HG03575 (cell line): ENCODE results near the gene ARHGEF39.

ENCODE experiments used
- ATAC-seq: cut with Tn5 transposase; IDR thresholded peaks from one replicate; pipeline ENCODE4 v1.9.1; 2021; ENCODE audit not compliant: unreplicated experiment, insufficient number of reproducible peaks, low FRiP score; ENCODE audit errors: extremely low read depth

ARHGEF39 gene

DNA sequence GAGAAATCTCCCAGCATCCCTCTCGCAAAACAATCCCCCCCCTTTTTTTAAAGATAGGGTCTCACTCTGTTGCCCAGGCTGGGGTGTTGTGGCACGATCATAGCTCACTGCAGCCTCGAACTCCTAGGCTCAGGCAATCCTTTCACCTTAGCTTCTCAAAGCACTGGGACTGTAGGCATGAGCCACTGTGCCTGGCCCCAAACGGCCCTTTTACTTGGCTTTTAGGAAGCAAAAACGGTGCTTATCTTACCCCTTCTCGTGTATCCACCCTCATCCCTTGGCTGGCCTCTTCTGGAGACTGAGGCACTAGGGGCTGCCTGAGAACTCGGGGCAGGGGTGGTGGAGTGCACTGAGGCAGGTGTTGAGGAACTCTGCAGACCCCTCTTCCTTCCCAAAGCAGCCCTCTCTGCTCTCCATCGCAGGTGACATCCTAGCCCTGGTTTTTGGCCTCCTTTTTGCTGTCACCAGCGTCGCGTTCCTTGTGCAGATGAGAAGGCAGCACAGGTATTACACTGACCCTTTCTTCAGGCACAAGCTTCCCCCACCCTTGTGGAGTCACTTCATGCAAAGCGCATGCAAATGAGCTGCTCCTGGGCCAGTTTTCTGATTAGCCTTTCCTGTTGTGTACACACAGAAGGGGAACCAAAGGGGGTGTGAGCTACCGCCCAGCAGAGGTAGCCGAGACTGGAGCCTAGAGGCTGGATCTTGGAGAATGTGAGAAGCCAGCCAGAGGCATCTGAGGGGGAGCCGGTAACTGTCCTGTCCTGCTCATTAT lies 15.5 kb upstream of the ARHGEF39 start:
- ATAC-seq: no peak

DNA sequence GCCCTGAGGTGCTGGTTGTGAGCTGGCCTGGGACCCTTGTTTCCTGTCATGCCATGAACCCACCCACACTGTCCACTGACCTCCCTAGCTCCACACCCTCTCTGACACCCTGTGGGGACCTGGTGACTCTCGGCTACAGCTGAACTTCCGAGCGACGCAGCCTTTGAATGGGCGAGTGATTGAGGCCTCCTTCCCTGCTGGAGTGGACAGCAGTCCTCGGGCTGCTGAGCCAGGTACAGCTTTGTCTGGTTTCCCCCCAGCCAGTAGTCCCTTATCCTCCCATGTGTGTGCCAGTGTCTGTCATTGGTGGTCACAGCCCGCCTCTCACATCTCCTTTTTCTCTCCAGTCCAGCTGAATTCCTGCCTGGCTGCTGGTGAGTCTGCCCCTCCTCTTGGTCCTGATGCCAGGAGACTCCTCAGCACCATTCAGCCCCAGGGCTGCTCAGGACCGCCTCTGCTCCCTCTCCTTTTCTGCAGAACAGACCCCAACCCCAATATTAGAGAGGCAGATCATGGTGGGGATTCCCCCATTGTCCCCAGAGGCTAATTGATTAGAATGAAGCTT lies 14.9 kb upstream of the ARHGEF39 start:
- no peak for ATAC-seq

DNA sequence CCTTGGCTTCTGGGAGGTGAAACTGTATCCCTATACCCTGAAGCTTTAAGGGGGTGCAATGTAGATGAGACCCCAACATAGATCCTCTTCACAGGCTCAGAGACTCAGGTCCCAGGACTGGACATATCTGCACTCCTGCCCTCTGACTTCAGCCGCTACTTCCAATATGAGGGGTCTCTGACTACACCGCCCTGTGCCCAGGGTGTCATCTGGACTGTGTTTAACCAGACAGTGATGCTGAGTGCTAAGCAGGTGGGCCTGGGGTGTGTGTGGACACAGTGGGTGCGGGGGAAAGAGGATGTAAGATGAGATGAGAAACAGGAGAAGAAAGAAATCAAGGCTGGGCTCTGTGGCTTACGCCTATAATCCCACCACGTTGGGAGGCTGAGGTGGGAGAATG lies 14.1 kb upstream of the ARHGEF39 start:
- ATAC-seq: no peak

DNA sequence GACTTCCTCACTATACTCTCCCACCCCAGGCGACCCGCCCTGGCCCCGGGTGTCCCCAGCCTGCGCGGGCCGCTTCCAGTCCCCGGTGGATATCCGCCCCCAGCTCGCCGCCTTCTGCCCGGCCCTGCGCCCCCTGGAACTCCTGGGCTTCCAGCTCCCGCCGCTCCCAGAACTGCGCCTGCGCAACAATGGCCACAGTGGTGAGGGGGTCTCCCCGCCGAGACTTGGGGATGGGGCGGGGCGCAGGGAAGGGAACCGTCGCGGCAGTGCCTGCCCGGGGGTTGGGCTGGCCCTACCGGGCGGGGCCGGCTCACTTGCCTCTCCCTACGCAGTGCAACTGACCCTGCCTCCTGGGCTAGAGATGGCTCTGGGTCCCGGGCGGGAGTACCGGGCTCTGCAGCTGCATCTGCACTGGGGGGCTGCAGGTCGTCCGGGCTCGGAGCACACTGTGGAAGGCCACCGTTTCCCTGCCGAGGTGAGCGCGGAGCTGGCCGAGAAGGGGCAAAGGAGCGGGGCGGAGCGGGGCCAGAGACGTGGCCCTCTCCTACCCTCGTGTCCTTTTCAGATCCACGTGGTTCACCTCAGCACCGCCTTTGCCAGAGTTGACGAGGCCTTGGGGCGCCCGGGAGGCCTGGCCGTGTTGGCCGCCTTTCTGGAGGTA lies 10.9 kb upstream of the ARHGEF39 start:
- ATAC-seq: no peak

DNA sequence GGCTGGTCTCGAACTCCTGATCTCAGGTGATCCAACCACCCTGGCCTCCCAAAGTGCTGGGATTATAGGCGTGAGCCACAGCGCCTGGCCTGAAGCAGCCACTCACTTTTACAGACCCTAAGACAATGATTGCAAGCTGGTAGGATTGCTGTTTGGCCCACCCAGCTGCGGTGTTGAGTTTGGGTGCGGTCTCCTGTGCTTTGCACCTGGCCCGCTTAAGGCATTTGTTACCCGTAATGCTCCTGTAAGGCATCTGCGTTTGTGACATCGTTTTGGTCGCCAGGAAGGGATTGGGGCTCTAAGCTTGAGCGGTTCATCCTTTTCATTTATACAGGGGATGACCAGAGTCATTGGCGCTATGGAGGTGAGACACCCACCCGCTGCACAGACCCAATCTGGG lies 10.2 kb upstream of the ARHGEF39 start:
- no peak for ATAC-seq

DNA sequence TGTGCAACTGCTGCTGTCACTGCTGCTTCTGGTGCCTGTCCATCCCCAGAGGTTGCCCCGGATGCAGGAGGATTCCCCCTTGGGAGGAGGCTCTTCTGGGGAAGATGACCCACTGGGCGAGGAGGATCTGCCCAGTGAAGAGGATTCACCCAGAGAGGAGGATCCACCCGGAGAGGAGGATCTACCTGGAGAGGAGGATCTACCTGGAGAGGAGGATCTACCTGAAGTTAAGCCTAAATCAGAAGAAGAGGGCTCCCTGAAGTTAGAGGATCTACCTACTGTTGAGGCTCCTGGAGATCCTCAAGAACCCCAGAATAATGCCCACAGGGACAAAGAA lies 9.0 kb upstream of the ARHGEF39 start:
- ATAC-seq: no peak

DNA sequence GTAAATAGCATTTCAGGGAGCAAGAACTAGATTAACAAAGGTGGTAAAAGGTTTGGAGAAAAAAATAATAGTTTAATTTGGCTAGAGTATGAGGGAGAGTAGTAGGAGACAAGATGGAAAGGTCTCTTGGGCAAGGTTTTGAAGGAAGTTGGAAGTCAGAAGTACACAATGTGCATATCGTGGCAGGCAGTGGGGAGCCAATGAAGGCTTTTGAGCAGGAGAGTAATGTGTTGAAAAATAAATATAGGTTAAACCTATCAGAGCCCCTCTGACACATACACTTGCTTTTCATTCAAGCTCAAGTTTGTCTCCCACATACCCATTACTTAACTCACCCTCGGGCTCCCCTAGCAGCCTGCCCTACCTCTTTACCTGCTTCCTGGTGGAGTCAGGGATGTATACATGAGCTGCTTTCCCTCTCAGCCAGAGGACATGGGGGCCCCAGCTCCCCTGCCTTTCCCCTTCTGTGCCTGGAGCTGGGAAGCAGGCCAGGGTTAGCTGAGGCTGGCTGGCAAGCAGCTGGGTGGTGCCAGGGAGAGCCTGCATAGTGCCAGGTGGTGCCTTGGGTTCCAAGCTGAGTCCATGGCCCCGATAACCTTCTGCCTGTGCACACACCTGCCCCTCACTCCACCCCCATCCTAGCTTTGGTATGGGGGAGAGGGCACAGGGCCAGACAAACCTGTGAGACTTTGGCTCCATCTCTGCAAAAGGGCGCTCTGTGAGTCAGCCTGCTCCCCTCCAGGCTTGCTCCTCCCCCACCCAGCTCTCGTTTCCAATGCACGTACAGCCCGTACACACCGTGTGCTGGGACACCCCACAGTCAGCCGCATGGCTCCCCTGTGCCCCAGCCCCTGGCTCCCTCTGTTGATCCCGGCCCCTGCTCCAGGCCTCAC lies 8.4 kb upstream of the ARHGEF39 start, which contains the start of gene CA9:
TSS of gene CA9 (plus strand) at position 797 of the 893 bp plus-strand sequence. CDS start at position 829, 32 bp downstream.
- no peak for ATAC-seq

DNA sequence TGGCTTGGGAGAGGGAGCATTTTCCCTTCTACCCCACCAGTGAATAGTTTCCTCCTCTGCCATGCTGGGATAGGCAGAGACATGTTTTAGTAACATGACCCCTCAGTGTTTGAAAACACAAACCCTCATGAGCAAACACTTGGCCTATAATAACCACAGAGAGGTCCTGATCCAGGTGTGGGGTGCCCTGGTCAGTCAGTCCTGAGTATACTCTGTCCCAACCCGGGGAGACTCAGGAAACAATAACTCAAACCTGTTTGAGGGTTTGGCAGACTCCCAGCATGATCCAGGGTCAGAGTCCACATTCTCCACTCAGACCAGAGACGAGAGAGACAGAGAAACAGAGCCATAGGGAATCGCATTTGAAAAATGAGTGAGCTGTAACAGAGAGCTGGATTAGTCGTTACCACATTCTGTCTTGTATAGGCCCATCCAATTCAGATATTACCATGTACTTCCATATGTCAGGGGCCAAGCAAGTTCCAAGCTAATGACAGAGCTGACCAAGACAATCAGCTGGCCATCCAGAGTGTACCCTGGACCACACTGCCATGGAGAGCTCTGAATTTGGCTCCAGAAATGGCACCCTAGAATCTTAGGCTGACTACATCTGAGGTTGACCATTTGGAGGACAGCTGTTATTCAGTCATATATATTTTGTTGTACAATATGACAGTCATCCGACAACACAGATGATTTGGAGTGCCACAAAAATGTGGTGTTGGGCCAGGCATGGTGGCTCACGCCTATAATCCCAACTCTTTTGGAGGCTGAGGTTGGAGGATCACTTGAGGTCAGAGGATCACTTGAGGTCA lies 4.5 kb upstream of the ARHGEF39 start:
- no peak for ATAC-seq

DNA sequence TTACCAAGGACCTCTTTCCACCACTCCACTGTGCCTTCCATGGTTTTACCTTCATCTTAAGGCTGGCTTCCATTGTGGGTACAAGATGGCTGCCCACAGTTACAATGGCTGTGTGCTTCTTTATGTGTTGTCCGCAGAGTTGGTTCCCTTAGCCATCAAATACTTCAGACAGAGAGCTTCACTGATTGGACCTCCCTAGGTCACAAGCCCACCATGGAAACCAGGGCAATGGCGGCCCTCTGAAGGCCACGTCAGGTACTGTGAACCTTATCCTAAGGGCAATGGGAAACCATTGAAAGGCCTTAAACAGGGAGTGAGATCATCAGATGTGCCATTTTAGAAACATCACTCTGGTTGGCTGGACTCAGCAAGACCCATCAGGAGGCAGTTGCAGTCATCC lies 2.9 kb upstream of the ARHGEF39 start:
- no peak for ATAC-seq

DNA sequence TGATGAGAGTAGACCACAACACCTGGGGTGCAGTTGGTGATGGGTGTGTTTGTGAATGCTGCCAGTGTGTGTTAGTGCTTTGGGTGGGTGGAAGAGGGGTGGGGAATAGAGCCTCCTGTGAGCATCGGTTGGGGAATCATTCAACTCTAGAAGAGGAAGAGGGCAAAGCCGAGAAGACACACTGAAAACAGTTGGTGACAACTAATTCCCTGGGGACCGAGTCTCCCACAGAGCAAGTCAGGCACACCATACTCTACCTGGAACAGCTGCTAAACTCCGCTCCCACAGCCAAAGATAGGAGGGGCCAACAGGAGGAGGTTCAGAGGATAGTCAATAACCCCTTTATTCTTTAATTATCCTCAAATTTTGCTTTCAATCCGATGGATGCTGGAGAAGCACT lies 1.6 kb upstream of the ARHGEF39 start:
- no peak for ATAC-seq

DNA sequence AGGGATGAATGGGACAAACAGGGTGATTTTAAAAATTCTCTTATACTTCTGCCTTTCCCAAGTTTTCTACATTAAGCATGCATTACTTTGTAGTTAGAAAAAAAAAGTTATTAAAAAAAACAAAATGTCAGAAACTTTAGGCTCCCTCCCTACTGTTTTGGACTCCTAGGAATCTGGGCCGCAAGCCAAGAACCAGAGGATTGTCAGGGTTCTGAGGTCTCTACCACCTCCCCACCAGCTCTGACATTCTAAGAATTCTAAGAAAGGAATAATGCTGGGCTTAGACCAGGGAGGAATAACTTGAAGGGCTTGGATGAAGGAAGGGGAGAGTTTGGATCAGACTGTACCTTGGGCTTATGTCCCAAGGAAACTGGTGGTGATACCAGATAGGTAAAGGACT lies 1.1 kb upstream of the ARHGEF39 start:
- ATAC-seq: no peak

DNA sequence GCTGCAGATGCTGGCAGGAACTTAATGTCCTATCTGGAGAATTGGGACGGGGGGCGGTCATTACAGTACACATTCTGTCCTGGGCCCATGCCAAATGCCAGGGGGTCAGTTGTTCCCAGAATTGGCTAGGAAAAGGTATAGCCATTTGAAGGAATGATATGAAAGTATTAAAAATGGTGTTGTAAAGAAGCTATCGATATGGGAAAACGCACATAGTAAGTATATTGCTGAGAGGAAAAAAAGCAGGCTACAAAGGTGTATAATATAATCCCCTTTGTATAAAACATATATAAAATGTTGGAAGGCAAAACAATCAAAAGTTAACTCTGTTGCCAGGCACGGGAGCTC lies 450 bp upstream of the ARHGEF39 start:
- no peak for ATAC-seq

DNA sequence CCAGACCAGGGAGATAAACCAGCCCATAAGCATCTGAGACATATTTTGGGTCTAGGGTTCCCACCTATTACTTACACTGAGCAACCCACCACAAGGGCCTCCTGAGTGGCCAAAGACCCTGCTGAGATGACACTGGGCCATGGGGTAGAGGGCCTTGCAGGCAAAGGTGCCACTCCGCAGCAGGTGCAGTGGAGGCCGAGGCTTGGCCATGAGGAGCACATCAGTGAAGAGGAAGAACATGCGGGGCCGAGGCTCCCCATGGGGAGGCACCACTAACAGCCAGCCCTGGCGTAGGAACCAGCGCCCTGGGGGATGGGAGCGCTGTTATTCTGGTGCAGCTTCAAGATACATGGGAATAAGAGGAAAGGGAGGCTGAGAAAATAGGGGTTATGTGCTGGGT lies 2.6 kb downstream of the ARHGEF39 start:
- ATAC-seq: no peak

DNA sequence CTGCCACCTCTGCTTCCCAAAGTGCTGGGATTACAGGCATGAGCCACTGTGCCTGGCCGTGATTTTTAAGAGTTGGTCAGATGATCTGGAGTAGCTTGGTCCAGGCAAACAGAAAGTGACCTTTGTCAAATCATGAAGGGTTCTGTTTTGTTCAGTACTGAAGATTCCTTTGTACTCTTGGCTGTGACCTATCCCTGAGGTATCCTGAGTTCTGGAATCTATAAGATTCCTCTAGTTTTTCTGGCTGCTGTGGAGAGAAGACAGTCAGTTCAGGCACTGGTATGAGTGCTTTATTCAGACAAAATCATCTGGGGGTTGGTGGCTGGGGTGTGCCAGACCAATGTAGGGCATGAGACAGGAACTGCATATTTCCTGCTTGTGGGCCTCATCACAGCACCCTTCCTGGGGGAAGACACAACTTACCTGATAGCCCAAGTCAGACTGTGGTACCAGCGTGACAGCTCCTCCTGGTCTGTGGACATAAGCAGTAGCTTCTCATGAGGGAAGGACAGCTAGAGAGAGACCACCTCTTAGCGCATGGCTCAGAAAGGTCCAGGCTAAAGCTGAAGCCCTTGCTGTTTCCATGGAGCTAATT lies 3.1 kb downstream of the ARHGEF39 start:
- ATAC-seq: no peak

DNA sequence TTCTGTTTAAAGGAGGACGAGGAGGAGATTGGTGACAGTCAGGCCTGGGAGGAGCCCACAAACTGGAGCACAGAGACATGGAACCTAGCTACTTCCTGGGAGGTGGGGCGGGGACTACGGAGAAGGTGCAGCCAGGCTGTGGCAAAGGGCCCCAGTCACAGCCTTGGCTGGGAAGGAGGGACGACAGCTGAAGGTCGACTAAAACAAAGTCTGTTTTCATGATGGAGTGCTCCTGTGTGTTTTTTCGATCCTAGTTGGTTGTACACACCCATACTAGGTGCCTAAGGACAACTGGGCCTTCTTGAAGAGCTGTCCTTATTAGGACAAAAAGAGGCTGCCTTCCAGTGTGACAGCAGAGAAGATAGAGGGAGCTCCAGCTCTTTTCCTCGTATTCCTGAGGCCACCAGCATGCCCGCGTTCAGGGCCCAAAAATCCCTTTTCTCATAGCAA lies 4.0 kb downstream of the ARHGEF39 start:
- ATAC-seq: no peak

DNA sequence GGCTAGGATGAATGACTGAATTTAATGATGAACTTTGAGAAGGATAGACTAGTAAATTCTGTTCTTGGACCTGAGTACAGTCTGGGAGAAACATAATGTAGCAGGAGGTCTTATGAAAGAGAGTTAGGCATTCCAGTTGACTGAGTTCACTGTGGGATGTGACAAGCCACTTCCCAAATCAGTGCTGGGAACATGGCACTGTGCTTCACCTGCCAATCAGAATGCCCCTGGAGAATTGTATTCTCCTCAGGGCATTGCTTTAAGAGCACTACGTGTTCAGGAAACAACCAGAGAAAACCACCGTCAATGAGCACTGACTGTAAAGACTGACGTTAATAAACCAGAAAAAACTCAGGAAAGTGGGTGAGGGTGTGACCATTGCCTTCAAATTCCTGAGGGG lies 5.7 kb downstream of the ARHGEF39 start:
- ATAC-seq: no peak

DNA sequence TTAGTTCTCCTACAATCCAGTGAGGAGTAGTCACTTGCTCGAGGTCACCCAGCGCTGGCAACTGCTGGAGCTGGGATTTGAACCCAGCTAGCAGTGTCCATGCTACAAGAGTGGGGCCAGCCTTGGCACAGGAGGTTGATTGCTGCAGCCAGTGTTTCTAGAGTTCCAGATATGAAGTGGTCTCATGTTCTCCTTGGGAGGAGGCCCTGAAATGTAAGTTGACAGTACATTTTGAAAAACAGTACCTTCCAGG lies 6.1 kb downstream of the ARHGEF39 start:
- no peak for ATAC-seq

DNA sequence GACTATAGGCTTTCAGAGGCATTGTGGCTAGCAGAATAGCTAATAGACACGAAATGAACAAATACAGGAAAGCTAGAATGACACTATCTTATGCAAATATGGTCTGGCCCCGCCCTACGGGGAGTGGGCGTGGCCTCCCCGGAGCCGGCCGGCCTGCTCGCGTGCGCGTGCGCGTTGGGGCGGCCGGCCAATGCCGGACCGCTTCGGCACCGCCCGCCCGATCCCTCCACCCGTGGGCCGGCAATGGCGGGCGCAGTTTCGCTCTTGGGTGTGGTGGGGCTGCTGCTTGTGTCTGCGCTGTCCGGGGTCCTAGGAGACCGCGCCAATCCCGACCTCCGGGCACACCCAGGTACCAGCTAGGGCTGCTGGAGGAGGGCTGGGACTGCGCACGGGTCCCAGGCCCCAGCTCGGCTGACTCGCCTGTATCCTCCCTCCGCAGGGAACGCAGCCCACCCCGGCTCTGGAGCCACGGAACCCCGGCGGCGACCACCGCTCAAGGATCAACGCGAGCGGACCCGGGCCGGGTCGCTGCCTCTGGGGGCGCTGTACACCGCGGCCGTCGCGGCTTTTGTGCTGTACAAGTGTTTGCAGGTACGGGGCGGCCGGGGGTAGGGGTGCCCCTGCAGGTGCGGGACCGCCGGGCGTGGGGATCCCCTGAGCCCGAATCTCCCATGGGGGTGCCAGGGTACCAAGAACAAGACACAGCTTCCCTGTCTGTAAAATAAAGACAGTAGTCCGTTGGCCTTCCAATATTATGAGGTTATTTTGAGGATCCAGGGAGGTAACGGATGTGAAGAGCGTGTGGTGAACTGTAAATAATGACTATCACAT lies 6.6 kb downstream of the ARHGEF39 start, which contains the start of gene CCDC107:
TSS of gene CCDC107 (plus strand) at position 156 of the 831 bp plus-strand sequence. CDS start at position 244, 88 bp downstream.
- peak; percentile 22 for ATAC-seq
